Measurements from ENCODE around the gene MANBA. TPM values are rescaled to one million over a fixed set of nuclear protein-coding genes. Genes with fewer than 3 reads are reported as not detected.

The MANBA gene
- total and polyA plus RNA-seq, 7 experiments from 2014 or later: 15.7 to 56.4 (median 26.0) TPM

GRCh38 chr4:102640669-102641068 lies 120.1 kb downstream of the MANBA start:
- peaks cover 0 to 1% (median 0%) of the 10 kb centered on the region in 11 donors for H3K9me3 Mint-ChIP-seq
- Histone ChIP-seq H3K9me3 (ENCODE audit: control insufficient read depth in 2 of 3, low read length in 3 of 3) (no peaks in the 10 kb centered on the region), H3K4me1 (ENCODE audit: control insufficient read depth in 2 of 2, insufficient read depth in 2 of 2, low read length in 2 of 2) (peaks cover 0 to 14% of the 10 kb centered on the region in 2 donors), H3K36me3 (ENCODE audit: control insufficient read depth in 2 of 3, insufficient read depth in 3 of 3, low read length in 3 of 3) (no peaks in the 10 kb centered on the region), H3K27ac (ENCODE audit: low read depth, low read length) (no peak overlapping the region), H3K27me3 (ENCODE audit: control insufficient read depth in 2 of 2, insufficient read depth in 2 of 2, low read length in 2 of 2) (no peaks in the 10 kb centered on the region), H3K4me3 (ENCODE audit: low read length) (no peak overlapping the region)
- ChIA-PET POLR2A (interaction anchor here (0.9 to 1.5 kb wide), 2 partner anchors 10 to 27 kb away, joined by 3 to 5 read pairs; no protein-coding TSS in a partner anchor), CTCF (interaction anchor here (0.8 to 1.5 kb wide), 3 partner anchors 9 to 20 kb away, joined by 3 to 4 read pairs (median 4); no protein-coding TSS in a partner anchor)
- H3K4me1 Mint-ChIP-seq: peaks cover 0 to 56% (median 17%) of the 10 kb centered on the region in 7 donors
- peaks cover 11 to 54% (median 43%) of the 10 kb centered on the region in 5 donors for H3K36me3 Mint-ChIP-seq
- DNase-seq (no peak), ATAC-seq (no peak)
- H3K27ac Mint-ChIP-seq: peak overlapping the region in 3 of 9 donors; percentile 75 to 87 (median 80)
- H3K27me3 Mint-ChIP-seq: no peaks in the 10 kb centered on the region
- H3K4me3 Mint-ChIP-seq: peak overlapping the region in 2 of 10 donors; percentile 17 to 88
- intact Hi-C loops (cut with micrococcal nuclease): loop anchor here (1.0 to 10.0 kb wide), 2 partner anchors 8 to 114 kb away; no protein-coding TSS in a partner anchor

- peak overlapping the region; percentile 54 for H3K27ac ChIP-seq (ENCODE audit: low read depth, low read length)
- ChIA-PET POLR2A (interaction anchor here (0.6 to 1.5 kb wide), 4 partner anchors 26 to 188 kb away, joined by 3 to 5 read pairs (median 4); partner anchors contain the start of gene UBE2D3), CTCF (interaction anchor here (1.5 kb wide), 1 partner anchor 19 kb away, joined by 4 read pairs; no protein-coding TSS in a partner anchor)
- H3K4me3 ChIP-seq (ENCODE audit: low read length): peak overlapping the region; percentile 27
- Mint-ChIP-seq H3K27ac (peak overlapping the region in 8 of 9 donors; percentile 75 to 96 (median 86)), H3K27me3 (no peaks in the 10 kb centered on the region), H3K9me3 (peaks cover 0 to 1% (median 0%) of the 10 kb centered on the region in 11 donors), H3K4me3 (peak overlapping the region in 9 of 10 donors; percentile 40 to 88 (median 84)), H3K36me3 (peaks cover 11 to 53% (median 43%) of the 10 kb centered on the region in 5 donors), H3K4me1 (peaks cover 0 to 56% (median 17%) of the 10 kb centered on the region in 7 donors)
- intact Hi-C loops (cut with micrococcal nuclease): no loop called here
- H3K9me3 ChIP-seq (ENCODE audit: control insufficient read depth in 2 of 3, low read length in 3 of 3): no peaks in the 10 kb centered on the region
- DNase-seq (peak in 5 of 9 donors; percentile 15 to 60 (median 33)), ATAC-seq (peak; percentile 72)
- no peaks in the 10 kb centered on the region for H3K27me3 ChIP-seq (ENCODE audit: control insufficient read depth in 2 of 2, insufficient read depth in 2 of 2, low read length in 2 of 2)
- H3K4me1 ChIP-seq (ENCODE audit: control insufficient read depth in 2 of 2, insufficient read depth in 2 of 2, low read length in 2 of 2): peaks cover 0 to 14% of the 10 kb centered on the region in 2 donors
- H3K36me3 ChIP-seq (ENCODE audit: control insufficient read depth in 2 of 3, insufficient read depth in 3 of 3, low read length in 3 of 3): peaks cover 0 to 2% (median 0%) of the 10 kb centered on the region in 3 experiments
These were observed 121.2 kb downstream of the MANBA start for GRCh38 chr4:102639598-102639997.

- Histone ChIP-seq H3K9me3 (ENCODE audit: control insufficient read depth in 2 of 3, low read length in 3 of 3) (no peaks in the 10 kb centered on the region), H3K36me3 (ENCODE audit: control insufficient read depth in 2 of 3, insufficient read depth in 3 of 3, low read length in 3 of 3) (peaks cover 0 to 7% (median 0%) of the 10 kb centered on the region in 3 experiments), H3K27ac (ENCODE audit: low read depth, low read length) (no peak overlapping the region), H3K27me3 (ENCODE audit: control insufficient read depth in 2 of 2, insufficient read depth in 2 of 2, low read length in 2 of 2) (no peaks in the 10 kb centered on the region), H3K4me1 (ENCODE audit: control insufficient read depth in 2 of 2, insufficient read depth in 2 of 2, low read length in 2 of 2) (peaks cover 0 to 14% of the 10 kb centered on the region in 2 donors), H3K4me3 (ENCODE audit: low read length) (no peak overlapping the region)
- no peak for ATAC-seq
- no peak for DNase-seq
- Mint-ChIP-seq H3K9me3 (peaks cover 0 to 1% (median 0%) of the 10 kb centered on the region in 11 donors), H3K27ac (peak overlapping the region in 5 of 9 donors; percentile 19 to 96 (median 87)), H3K4me3 (peak overlapping the region in 4 of 10 donors; percentile 64 to 88 (median 85)), H3K4me1 (peaks cover 0 to 56% (median 17%) of the 10 kb centered on the region in 7 donors), H3K36me3 (peaks cover 8 to 54% (median 39%) of the 10 kb centered on the region in 5 donors), H3K27me3 (no peaks in the 10 kb centered on the region)
- CTCF ChIA-PET: no interaction called here
- POLR2A ChIA-PET: no interaction called here
- intact Hi-C loops (cut with micrococcal nuclease): no loop called here
These were observed 122.1 kb downstream of the MANBA start for GRCh38 chr4:102638621-102639020.

GRCh38 chr4:102637391-102637790 lies 123.4 kb downstream of the MANBA start:
- no peaks in the 10 kb centered on the region for H3K9me3 ChIP-seq (ENCODE audit: control insufficient read depth in 2 of 3, low read length in 3 of 3)
- no peak overlapping the region for H3K4me3 ChIP-seq (ENCODE audit: low read length)
- H3K27me3 ChIP-seq (ENCODE audit: control insufficient read depth in 2 of 2, insufficient read depth in 2 of 2, low read length in 2 of 2): no peaks in the 10 kb centered on the region
- intact Hi-C loops (cut with micrococcal nuclease): no loop called here
- Mint-ChIP-seq H3K27me3 (no peaks in the 10 kb centered on the region), H3K4me3 (peak overlapping the region in 2 of 10 donors; percentile 25 to 84), H3K9me3 (peaks cover 0 to 1% (median 0%) of the 10 kb centered on the region in 11 donors), H3K4me1 (peaks cover under 1 to 67% (median 20%) of the 10 kb centered on the region in 7 donors), H3K36me3 (peaks cover 8 to 54% (median 35%) of the 10 kb centered on the region in 5 donors), H3K27ac (peak overlapping the region in 2 of 9 donors; percentile 5 to 62)
- ChIA-PET POLR2A (no interaction called here), CTCF (interaction anchor here (0.8 kb wide), 1 partner anchor 17 kb away, joined by 3 read pairs; no protein-coding TSS in a partner anchor)
- ATAC-seq (peak; percentile 24), DNase-seq (no peak)
- H3K4me1 ChIP-seq (ENCODE audit: control insufficient read depth in 2 of 2, insufficient read depth in 2 of 2, low read length in 2 of 2): peaks cover 0 to 14% of the 10 kb centered on the region in 2 donors
- H3K27ac ChIP-seq (ENCODE audit: low read depth, low read length): no peak overlapping the region
- peaks cover 0 to 7% (median 0%) of the 10 kb centered on the region in 3 experiments for H3K36me3 ChIP-seq (ENCODE audit: control insufficient read depth in 2 of 3, insufficient read depth in 3 of 3, low read length in 3 of 3)

- Mint-ChIP-seq H3K4me3 (no peak overlapping the region), H3K27ac (peak overlapping the region in 5 of 9 donors; percentile 19 to 100 (median 87)), H3K9me3 (no peaks in the 10 kb centered on the region), H3K4me1 (peaks cover 19 to 74% (median 49%) of the 10 kb centered on the region in 7 donors), H3K36me3 (peaks cover 6 to 43% (median 17%) of the 10 kb centered on the region in 5 donors), H3K27me3 (no peaks in the 10 kb centered on the region)
- DNase-seq (no peak), ATAC-seq (no peak)
- H3K4me3 ChIP-seq (ENCODE audit: low read length): no peak overlapping the region
- intact Hi-C loops (cut with micrococcal nuclease): loop anchor here in 1 of 2 donors (5.0 kb wide), 1 partner anchor 44 kb away; no protein-coding TSS in a partner anchor
- POLR2A ChIA-PET: interaction anchor here (1.0 to 7.1 kb wide), 2 partner anchors 193 to 290 kb away, joined by 3 to 62 read pairs; partner anchors contain the start of gene UBE2D3
- H3K9me3 ChIP-seq (ENCODE audit: control insufficient read depth in 2 of 3, low read length in 3 of 3): no peaks in the 10 kb centered on the region
- H3K27ac ChIP-seq (ENCODE audit: low read depth, low read length): no peak overlapping the region
- no peaks in the 10 kb centered on the region for H3K27me3 ChIP-seq (ENCODE audit: control insufficient read depth in 2 of 2, insufficient read depth in 2 of 2, low read length in 2 of 2)
- CTCF ChIA-PET: interaction anchor here (0.6 to 1.8 kb wide), 3 partner anchors 9 to 61 kb away, joined by 3 to 5 read pairs (median 4); no protein-coding TSS in a partner anchor
- peaks cover 22 to 30% of the 10 kb centered on the region in 2 donors for H3K4me1 ChIP-seq (ENCODE audit: control insufficient read depth in 2 of 2, insufficient read depth in 2 of 2, low read length in 2 of 2)
- H3K36me3 ChIP-seq (ENCODE audit: control insufficient read depth in 2 of 3, insufficient read depth in 3 of 3, low read length in 3 of 3): peaks cover 0 to 7% (median 0%) of the 10 kb centered on the region in 3 experiments
These were observed 127.7 kb downstream of the MANBA start for GRCh38 chr4:102633100-102633499.

- peak overlapping the region in 3 of 10 donors; percentile 4 to 92 (median 53) for H3K4me3 Mint-ChIP-seq
- H3K27me3 ChIP-seq (ENCODE audit: control insufficient read depth in 2 of 2, insufficient read depth in 2 of 2, low read length in 2 of 2): no peaks in the 10 kb centered on the region
- H3K4me3 ChIP-seq (ENCODE audit: low read length): no peak overlapping the region
- peaks cover 18 to 72% (median 54%) of the 10 kb centered on the region in 7 donors for H3K4me1 Mint-ChIP-seq
- DNase-seq: no peak
- H3K27ac Mint-ChIP-seq: peak overlapping the region in 8 of 9 donors; percentile 82 to 100 (median 88)
- ChIA-PET POLR2A (interaction anchor here (1.0 to 7.1 kb wide), 2 partner anchors 194 to 289 kb away, joined by 3 to 62 read pairs; partner anchors contain the start of gene UBE2D3), CTCF (interaction anchor here (0.6 to 1.8 kb wide), 4 partner anchors 8 to 61 kb away, joined by 3 to 5 read pairs (median 4); no protein-coding TSS in a partner anchor)
- H3K4me1 ChIP-seq (ENCODE audit: control insufficient read depth in 2 of 2, insufficient read depth in 2 of 2, low read length in 2 of 2): peaks cover 22 to 31% of the 10 kb centered on the region in 2 donors
- peaks cover 0 to 7% (median 0%) of the 10 kb centered on the region in 3 experiments for H3K36me3 ChIP-seq (ENCODE audit: control insufficient read depth in 2 of 3, insufficient read depth in 3 of 3, low read length in 3 of 3)
- no peaks in the 10 kb centered on the region for H3K9me3 Mint-ChIP-seq
- ATAC-seq: no peak
- H3K36me3 Mint-ChIP-seq: peaks cover 6 to 37% (median 14%) of the 10 kb centered on the region in 5 donors
- no peaks in the 10 kb centered on the region for H3K9me3 ChIP-seq (ENCODE audit: control insufficient read depth in 2 of 3, low read length in 3 of 3)
- intact Hi-C loops (cut with micrococcal nuclease): loop anchor here in 1 of 2 donors (5.0 kb wide), 1 partner anchor 45 kb away; no protein-coding TSS in a partner anchor
- H3K27ac ChIP-seq (ENCODE audit: low read depth, low read length): peak overlapping the region; percentile 60
- no peaks in the 10 kb centered on the region for H3K27me3 Mint-ChIP-seq
These were observed 128.3 kb downstream of the MANBA start for GRCh38 chr4:102632241-102633065.

All from naive thymus-derived CD4-positive, alpha-beta T cell (primary cell).